IMR-90 (cell line): Measurements from ENCODE around the gene SIGLEC12. TPM values are rescaled to one million over a fixed set of nuclear protein-coding genes. Genes with fewer than 3 reads are reported as not detected.

Experiments
- ATAC-seq: fragments of 200-7000 bp; cut with Tn5 transposase; 2 replicates; pipeline ENCODE4 v1.9.1; 2020; ENCODE audit warnings: low read depth, mild to moderate bottlenecking, moderate library complexity
- BruUV-seq: library from RNA; stranded (reverse); fragments of 400-500 nt; replicated peaks from 2 replicates; lab custom pipeline; 2021; lab: Mats Ljungman, UMichigan
- CTCF ChIA-PET: fragments of 300-600 bp; formaldehyde crosslinking; extraction: SDS; loops from one replicate; lab custom pipeline; 2021; ENCODE audit warnings: antibody characterized with exemption; lab: Yijun Ruan, JAX
- POLR2A ChIA-PET: fragments of 300-600 bp; sonication (Branson Sonifier 250); formaldehyde crosslinking; loops from one replicate; lab custom pipeline; 2022; ENCODE audit warnings: antibody characterized with exemption; ENCODE audit not compliant: unreplicated experiment; lab: Charles Lee
- DNase-seq: peaks from one replicate; pipeline ENCODE4 v3.0.0; 2013
- H2AFZ ChIP-seq: replicated peaks from 2 replicates; pipeline ENCODE3; 2013; ENCODE audit warnings: low read length, mild to moderate bottlenecking; ENCODE audit not compliant: poor library complexity
- H2AK5ac ChIP-seq: 2 replicates; pipeline ENCODE4 v1.6.1; 2013; ENCODE audit warnings: low read depth, low read length, inconsistent platforms
- H2AK9ac ChIP-seq: replicated peaks from 2 replicates; pipeline ENCODE3; 2013; ENCODE audit warnings: mild to moderate bottlenecking, low read depth, low read length, moderate library complexity; ENCODE audit not compliant: poor library complexity
- H2BK120ac ChIP-seq: 2 replicates; pipeline ENCODE4 v1.6.1; 2013; ENCODE audit warnings: low read depth, low read length, inconsistent platforms
- H2BK15ac ChIP-seq: 3 replicates; pipeline ENCODE4 v1.6.1; 2013; ENCODE audit warnings: low read depth, low read length, inconsistent platforms
- H2BK20ac ChIP-seq: 2 replicates; pipeline ENCODE4 v1.6.1; 2013; ENCODE audit warnings: low read depth, mild to moderate bottlenecking, inconsistent platforms, low read length, moderate library complexity
- H2BK5ac ChIP-seq: 2 replicates; pipeline ENCODE4 v1.6.1; 2013; ENCODE audit warnings: mild to moderate bottlenecking, low read depth, low read length, inconsistent platforms; ENCODE audit not compliant: poor library complexity, severe bottlenecking
- H3K14ac ChIP-seq: replicated peaks from 2 replicates; pipeline ENCODE4 v1.6.1; 2013; ENCODE audit warnings: low read depth, low read length, inconsistent platforms
- H3K18ac ChIP-seq: 2 replicates; pipeline ENCODE4 v1.6.1; 2013; ENCODE audit warnings: low read depth, low read length, control low read depth
- H3K23ac ChIP-seq: 2 replicates; pipeline ENCODE4 v1.6.1; 2013; ENCODE audit warnings: low read depth, low read length, inconsistent platforms
- H3K27ac ChIP-seq: 2 replicates; pipeline ENCODE4 v1.5.1; 2013; ENCODE audit warnings: mild to moderate bottlenecking, control low read depth, low read length; ENCODE audit not compliant: insufficient read depth
- H3K27me3 ChIP-seq: 2 replicates; pipeline ENCODE4 v1.6.1; 2013; ENCODE audit warnings: low read length; ENCODE audit not compliant: control insufficient read depth, insufficient read depth
- H3K36me3 ChIP-seq: 2 replicates; pipeline ENCODE4 v1.6.1; 2013; ENCODE audit warnings: low read length, mixed read lengths; ENCODE audit not compliant: control insufficient read depth, insufficient read depth
- H3K4ac ChIP-seq: 2 replicates; pipeline ENCODE4 v1.6.1; 2013; ENCODE audit warnings: low read depth, low read length, inconsistent platforms
- H3K4me1 ChIP-seq: 2 replicates; pipeline ENCODE4 v1.6.1; 2013; ENCODE audit warnings: low read length, mixed read lengths; ENCODE audit not compliant: control insufficient read depth, insufficient read depth
- H3K4me2 ChIP-seq: 2 replicates; pipeline ENCODE4 v1.6.1; 2013; ENCODE audit warnings: low read depth, mild to moderate bottlenecking, control low read depth, low read length, moderate library complexity
- H3K4me3 ChIP-seq: 2 replicates; pipeline ENCODE4 v1.5.1; 2013; ENCODE audit warnings: low read depth, mild to moderate bottlenecking, control low read depth, low read length, moderate library complexity; ENCODE audit not compliant: insufficient read depth
- H3K56ac ChIP-seq: 2 replicates; pipeline ENCODE4 v1.6.1; 2013; ENCODE audit warnings: low read length, inconsistent platforms; ENCODE audit not compliant: insufficient read depth; ENCODE audit errors: extremely low read depth
- H3K79me1 ChIP-seq, 2 experiments: 2 replicates each; pipeline ENCODE4 v1.6.1; 2013; ENCODE audit warnings: low read length in 2 of 2, inconsistent platforms in 1 of 2, low read depth in 1 of 2
- H3K9ac ChIP-seq: 2 replicates; pipeline ENCODE4 v1.6.1; 2013; ENCODE audit warnings: low read depth, low read length, control low read depth
- H3K9me1 ChIP-seq: 2 replicates; pipeline ENCODE4 v1.6.1; 2013; ENCODE audit warnings: low read length, inconsistent platforms; ENCODE audit not compliant: insufficient read depth
- H3K9me3 ChIP-seq: 2 replicates; pipeline ENCODE4 v1.6.1; 2013; ENCODE audit warnings: low read length; ENCODE audit not compliant: control insufficient read depth, insufficient read depth
- H4K20me1 ChIP-seq: 2 replicates; pipeline ENCODE4 v1.6.1; 2013; ENCODE audit warnings: low read length, inconsistent platforms; ENCODE audit not compliant: insufficient read depth
- H4K5ac ChIP-seq: 2 replicates; pipeline ENCODE4 v1.6.1; 2013; ENCODE audit warnings: mild to moderate bottlenecking, low read depth, low read length, control low read depth
- H4K8ac ChIP-seq, 2 experiments: 2 replicates each; pipeline ENCODE4 v1.6.1; 2013; ENCODE audit warnings: low read depth in 2 of 2, low read length in 2 of 2, control low read depth in 1 of 2, inconsistent platforms in 1 of 2
- H4K91ac ChIP-seq: 2 replicates; pipeline ENCODE4 v1.6.1; 2013; ENCODE audit warnings: low read depth, low read length, inconsistent platforms; ENCODE audit not compliant: insufficient read depth
- BHLHE40 ChIP-seq: fragments of 150-350 bp; IDR thresholded peaks from 2 replicates; pipeline ENCODE4 v1.6.1; 2016; ENCODE audit warnings: mild to moderate bottlenecking, low read depth, low read length
- CEBPB ChIP-seq: IDR thresholded peaks from 2 replicates; pipeline ENCODE4 v1.6.1; 2012; ENCODE audit warnings: low read depth, low read length, improper control_type of control experiment
- CHD1 ChIP-seq: IDR thresholded peaks from 2 replicates; pipeline ENCODE4 v1.6.1; 2012; ENCODE audit warnings: low read depth, low read length, improper control_type of control experiment
- FOS ChIP-seq: fragments of 150-350 bp; IDR thresholded peaks from 2 replicates; pipeline ENCODE4 v1.6.1; 2016; ENCODE audit warnings: low read depth, low read length
- MXI1 ChIP-seq: IDR thresholded peaks from 2 replicates; pipeline ENCODE4 v1.6.1; 2012; ENCODE audit warnings: low read depth, mild to moderate bottlenecking, low read length, moderate library complexity, borderline replicate concordance
- RFX5 ChIP-seq: IDR thresholded peaks from 2 replicates; pipeline ENCODE4 v1.8.0; 2012; ENCODE audit warnings: low read depth, mild to moderate bottlenecking, low read length, moderate library complexity
- WGBS, 2 experiments: methylation state at CpG; one replicate each; pipeline versions ENCODE4 v1.1.5 to v1.1.7; 2013; ENCODE audit warnings: missing lambda C conversion rate in 2 of 2; ENCODE audit not compliant: insufficient read length in 1 of 2; ENCODE audit errors: extremely low coverage in 2 of 2; 5-methylcytosine and 5-hydroxymethylcytosine counted together
- dilution Hi-C: fragments of 300-500 bp; cut with HindIII; formaldehyde crosslinking; loops from one replicate; pipeline ENCODE4 v1.14.3; 2018; ENCODE audit warnings: low sequenced_read_pairs; ENCODE audit not compliant: unreplicated experiment
- in situ Hi-C: fragments of 300-500 bp; cut with MboI; formaldehyde crosslinking; loops from 3 replicates; pipeline ENCODE4 v1.14.3; 2019; ENCODE audit warnings: low sequenced_read_pairs, inconsistent platforms, mixed read lengths
- intact Hi-C: fragments of 100-400 bp; cut with micrococcal nuclease; formaldehyde crosslinking; loops from 2 replicates; pipeline ENCODE4 v1.10.0; 2022
- polyA plus RNA-seq, 3 experiments: library from polyadenylated mRNA; depleted of rRNA; stranded (reverse); fragments of >200 nt; gene quantifications; 2 replicates each; pipeline ENCODE4 v1.2.3, GENCODE V29; 2012; ENCODE audit warnings: low replicate concordance in 1 of 3
- total RNA-seq: library from RNA; depleted of rRNA; stranded (reverse); fragments of >200 nt; gene quantifications from 2 replicates; pipeline ENCODE4 v1.2.3, GENCODE V29; 2012

SIGLEC12 gene
- total and polyA plus RNA-seq, 2 of the 4 experiments (the other 2 are of a cell fraction) = not detected

- ChIA-PET POLR2A (no interaction called here), CTCF (no interaction called here)
- Histone ChIP-seq H4K5ac (no peak overlapping the region), H2BK5ac (no peak overlapping the region), H3K27ac (no peak overlapping the region), H3K79me1 (no peaks in the 10 kb centered on the region), H3K27me3 (no peaks in the 10 kb centered on the region), H3K9me1 (no peaks in the 10 kb centered on the region), H3K9me3 (peaks cover 4% of the 10 kb centered on the region), H4K8ac (no peak overlapping the region), H2BK15ac (no peak overlapping the region), H3K36me3 (no peaks in the 10 kb centered on the region), H3K4ac (no peak overlapping the region), H2AFZ (no peak overlapping the region), H3K4me1 (no peaks in the 10 kb centered on the region), H3K23ac (no peak overlapping the region), H3K4me3 (no peak overlapping the region), H3K14ac (no peak overlapping the region), H2BK20ac (no peak overlapping the region), H4K91ac (no peak overlapping the region), H3K4me2 (no peak overlapping the region), H2BK120ac (no peak overlapping the region), H2AK5ac (no peak overlapping the region), H4K20me1 (no peaks in the 10 kb centered on the region), H3K56ac (no peak overlapping the region), H2AK9ac (no peak overlapping the region), H3K9ac (no peak overlapping the region), H3K18ac (no peak overlapping the region)
- no TSS peak for BruUV-seq
- WGBS, 2 experiments = no CpG with 5 or more reads among the region's 5 CpGs
- dilution Hi-C loops = no loop called here
- in situ Hi-C loops = no loop called here
- DNase-seq (no peak), ATAC-seq (no peak)
- TF ChIP-seq MXI1 = no peak
- no peak for TF ChIP-seq BHLHE40
- no peak for TF ChIP-seq CHD1
- TF ChIP-seq FOS = no peak
- no peak for TF ChIP-seq RFX5
- TF ChIP-seq CEBPB = no peak
- intact Hi-C loops = no loop called here
These were observed 50.8 kb downstream of the SIGLEC12 start for GRCh38 chr19:51450730-51451307.
